Neural cell (in vitro differentiated cells): ENCODE results near the gene CHD9NB. TPM values are rescaled to one million over a fixed set of nuclear protein-coding genes. Genes with fewer than 3 reads are reported as not detected.

Experiments
- H2AFZ ChIP-seq: fragments of 200-600, 300-800 bp; sonication (generic), shearing (Covaris generic); 2 replicates; pipeline ENCODE4 v1.6.0; 2014; ENCODE audit warnings: low read depth, mild to moderate bottlenecking, antibody characterized with exemption, low read length, moderate library complexity
- H3F3A ChIP-seq: fragments of 200-600 bp; shearing (Covaris generic); 2 replicates; pipeline ENCODE4 v1.6.1; 2016; ENCODE audit warnings: mild to moderate bottlenecking, moderate library complexity, mixed read lengths, antibody characterized with exemption, low read length; ENCODE audit not compliant: insufficient read depth, poor library complexity, severe bottlenecking
- H3K27ac ChIP-seq: fragments of 200-600, 300-800 bp; sonication (generic), shearing (Covaris generic); 2 replicates; pipeline ENCODE4 v1.5.1; 2014; ENCODE audit warnings: mild to moderate bottlenecking, low read length, moderate library complexity
- H3K27me3 ChIP-seq: fragments of 300-800, 200-600 bp; sonication (generic), shearing (Covaris generic); 2 replicates; pipeline ENCODE4 v1.6.0; 2014; ENCODE audit warnings: mild to moderate bottlenecking, low read depth, low read length, moderate library complexity; ENCODE audit not compliant: insufficient read depth
- H3K36me3 ChIP-seq: fragments of 300-800, 200-600 bp; sonication (generic), shearing (Covaris generic); 2 replicates; pipeline ENCODE4 v1.5.1; 2014; ENCODE audit warnings: mild to moderate bottlenecking, antibody characterized with exemption, low read length, moderate library complexity; ENCODE audit not compliant: insufficient read depth
- H3K4me2 ChIP-seq: fragments of 300-800, 200-600 bp; sonication (generic), shearing (Covaris generic); 2 replicates; pipeline ENCODE4 v1.6.0; 2014; ENCODE audit warnings: mild to moderate bottlenecking, low read length
- H3K4me3 ChIP-seq: fragments of 300-800, 200-600 bp; sonication (generic), shearing (Covaris generic); 2 replicates; pipeline ENCODE4 v1.5.1; 2014; ENCODE audit warnings: mild to moderate bottlenecking, low read length, moderate library complexity
- H3K79me2 ChIP-seq: fragments of 200-600 bp; shearing (Covaris generic); replicated peaks from 2 replicates; pipeline ENCODE4 v1.6.0; 2014; ENCODE audit warnings: mild to moderate bottlenecking, low read length, moderate library complexity; ENCODE audit not compliant: insufficient read depth
- H3K9ac ChIP-seq: fragments of 300-800, 200-600 bp; sonication (generic), shearing (Covaris generic); 2 replicates; pipeline ENCODE4 v1.6.1; 2016; ENCODE audit warnings: mild to moderate bottlenecking, low read length, mixed read lengths
- H3K9me2 ChIP-seq: fragments of 200-600 bp; shearing (Covaris generic); 2 replicates; pipeline ENCODE4 v1.6.1; 2016; ENCODE audit warnings: mild to moderate bottlenecking, low read length, mixed read lengths; ENCODE audit not compliant: insufficient read depth
- H3K9me3 ChIP-seq: fragments of 200-600, 300-800 bp; sonication (generic), shearing (Covaris generic); 2 replicates; pipeline ENCODE4 v1.6.1; 2016; ENCODE audit warnings: mild to moderate bottlenecking, mixed run types, low read length, moderate library complexity, mixed read lengths
- H4K20me1 ChIP-seq: fragments of 200-600 bp; shearing (Covaris generic); 2 replicates; pipeline ENCODE4 v1.6.1; 2016; ENCODE audit warnings: mild to moderate bottlenecking, mixed run types; ENCODE audit not compliant: insufficient read depth
- CTCF ChIP-seq: fragments of 450-650 bp; IDR thresholded peaks from 2 replicates; pipeline ENCODE4 v1.5.1; 2014; ENCODE audit warnings: antibody characterized with exemption, mild to moderate bottlenecking, moderate library complexity; ENCODE audit not compliant: poor library complexity, severe bottlenecking
- MXI1 ChIP-seq: fragments of 450-650 bp; conservative IDR thresholded peaks from 2 replicates; pipeline ENCODE4 v1.6.1; 2014; ENCODE audit warnings: antibody characterized with exemption, mild to moderate bottlenecking; ENCODE audit not compliant: poor library complexity, severe bottlenecking
- POLR2AphosphoS5 ChIP-seq: IDR thresholded peaks from 2 replicates; pipeline ENCODE4 v1.6.1; 2012
- RAD21 ChIP-seq: fragments of 450-650 bp; conservative IDR thresholded peaks from 2 replicates; pipeline ENCODE4 v1.6.1; 2014; ENCODE audit warnings: antibody characterized with exemption, mild to moderate bottlenecking, moderate library complexity
- REST ChIP-seq: IDR thresholded peaks from 2 replicates; pipeline ENCODE4 v1.6.1; 2012; ENCODE audit warnings: borderline replicate concordance
- SMC3 ChIP-seq: fragments of 450-650 bp; conservative IDR thresholded peaks from 2 replicates; pipeline ENCODE4 v1.6.1; 2014; ENCODE audit warnings: antibody characterized with exemption, mild to moderate bottlenecking, moderate library complexity; ENCODE audit not compliant: poor library complexity
- TAF1 ChIP-seq: IDR thresholded peaks from 2 replicates; pipeline ENCODE4 v1.6.1; 2012; ENCODE audit warnings: low read depth
- polyA plus RNA-seq: library from polyadenylated mRNA; depleted of rRNA; stranded (reverse); fragments of >200 nt; gene quantifications from 2 replicates; pipeline ENCODE4 v1.2.3, GENCODE V29; 2014

CHD9NB gene
- polyA plus RNA-seq, 1 donor from 2014 or later, result 0.17 TPM

- no peak for TF ChIP-seq REST
Observed at GRCh38 chr16:53042235-53042701, 10.4 kb downstream of the CHD9NB start (continued).

GRCh38 chr16:53041320-53042051 is 11.2 kb downstream of the CHD9NB start:
- Histone ChIP-seq H3K9me2 (no peaks in the 10 kb centered on the region), H3F3A (no peaks in the 10 kb centered on the region), H3K79me2 (no peaks in the 10 kb centered on the region), H3K36me3 (no peaks in the 10 kb centered on the region), H3K4me2 (no peak overlapping the region), H4K20me1 (no peaks in the 10 kb centered on the region), H3K4me3 (no peak overlapping the region), H2AFZ (no peak overlapping the region), H3K9me3 (no peaks in the 10 kb centered on the region), H3K27me3 (no peaks in the 10 kb centered on the region), H3K9ac (no peak overlapping the region), H3K27ac (no peak overlapping the region)
- TF ChIP-seq CTCF, result no peak
- no peak for TF ChIP-seq REST
- TF ChIP-seq TAF1, result no peak
- no peak for TF ChIP-seq POLR2AphosphoS5
- TF ChIP-seq MXI1, result no peak
- TF ChIP-seq RAD21, result no peak
- TF ChIP-seq SMC3, result no peak
